Peyer's patch (tissue), 4 donors: ENCODE results near the gene PLEKHO1. TPM values are rescaled to one million over a fixed set of nuclear protein-coding genes. Genes with fewer than 3 reads are reported as not detected.
A peak's percentile ranks its signal among the peaks of the same experiment; 100 is the strongest.

Experiments used
- DNase-seq, 3 donors: peaks; one replicate each; pipeline ENCODE4 v3.0.0-alpha.2; 2017 to 2019
- H3K27ac ChIP-seq, 4 donors: fragments of 200-600 bp; sonication (generic); one replicate each; pipeline ENCODE4 v1.5.1; 2016 to 2019
- H3K27me3 ChIP-seq, 2 donors: fragments of 200-600 bp; sonication (generic); one replicate each; pipeline ENCODE4 v1.5.1; 2019
- H3K36me3 ChIP-seq, 3 donors: fragments of 200-600 bp; sonication (generic); one replicate each; pipeline ENCODE4 v1.5.1; 2016 to 2019
- H3K4me1 ChIP-seq, 4 donors: fragments of 200-600 bp; sonication (generic); one replicate each; pipeline ENCODE4 v1.5.1; 2016 to 2019
- H3K4me3 ChIP-seq, 4 donors: fragments of 200-600 bp; sonication (generic); 1 replicate in 3 of 4; 2 replicates in 1 of 4; pipeline ENCODE4 v1.5.1; 2016 to 2019; ENCODE audit warnings: mild to moderate bottlenecking in 1 of 4
- H3K9me3 ChIP-seq, 4 donors: fragments of 200-600 bp; sonication (generic); one replicate each; pipeline ENCODE4 v1.5.1; 2016 to 2019; ENCODE audit warnings: mild to moderate bottlenecking in 1 of 4
- POLR2A ChIP-seq, 2 donors: fragments of 450-650 bp; IDR thresholded peaks; one replicate each; pipeline ENCODE4 v1.5.1; 2017; ENCODE audit warnings: antibody characterized with exemption in 2 of 2, mild to moderate bottlenecking in 2 of 2, moderate library complexity in 2 of 2
- total RNA-seq, 4 donors: library from RNA; depleted of rRNA; stranded (reverse); fragments of >200 nt; gene quantifications; one replicate each; pipeline ENCODE4 v1.1.0, GENCODE V29; 2016
- TF ChIP-seq, protein P1 (sequence below), 6 experiments: fragments of 450-650 bp in 4 of 6; fragments of 200-600 bp in 2 of 6; sonication (generic) in 1 of 6; IDR thresholded peaks; one replicate each; pipeline ENCODE4 v1.5.1; 2017 to 2019; ENCODE audit warnings: antibody characterized with exemption in 6 of 6, mild to moderate bottlenecking in 3 of 6, moderate library complexity in 1 of 6

The PLEKHO1 gene
- total RNA-seq, 4 donors from 2014 or later = 12.6 to 106 (median 29.6) TPM

DNA sequence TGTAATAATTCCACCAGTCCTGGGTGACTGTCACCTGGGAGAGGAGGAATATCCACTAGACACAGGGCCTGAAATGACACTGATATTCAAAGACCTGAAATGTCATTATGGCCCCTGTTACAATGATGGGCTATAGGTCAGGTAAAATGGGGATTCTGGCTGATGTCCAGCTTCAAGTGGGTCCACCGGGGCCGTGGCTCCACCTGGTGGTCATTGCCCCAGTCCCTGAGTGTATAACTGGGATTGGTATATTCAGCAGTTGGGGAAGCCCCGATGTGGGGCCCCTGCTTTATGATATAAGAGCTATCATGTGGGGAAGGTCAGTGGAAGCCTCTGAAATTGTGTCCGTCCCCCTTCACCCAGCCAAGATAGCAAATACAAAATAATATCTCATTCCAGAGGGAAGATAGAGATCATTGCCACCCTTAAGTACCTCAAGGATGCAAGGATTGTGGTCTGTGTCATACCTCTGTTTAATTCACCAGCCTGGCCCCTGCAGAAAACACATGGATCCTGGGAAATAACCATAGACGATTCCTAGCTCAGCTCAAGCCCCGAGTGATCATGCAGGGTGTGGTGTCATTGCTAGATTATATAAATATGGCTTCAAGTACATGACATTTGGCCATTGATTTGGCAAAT is 19.4 kb downstream of the PLEKHO1 start:
- TF ChIP-seq POLR2A (IDR thresholded peaks at IDR 0.05) = no peak
- TF ChIP-seq, protein P1, sequence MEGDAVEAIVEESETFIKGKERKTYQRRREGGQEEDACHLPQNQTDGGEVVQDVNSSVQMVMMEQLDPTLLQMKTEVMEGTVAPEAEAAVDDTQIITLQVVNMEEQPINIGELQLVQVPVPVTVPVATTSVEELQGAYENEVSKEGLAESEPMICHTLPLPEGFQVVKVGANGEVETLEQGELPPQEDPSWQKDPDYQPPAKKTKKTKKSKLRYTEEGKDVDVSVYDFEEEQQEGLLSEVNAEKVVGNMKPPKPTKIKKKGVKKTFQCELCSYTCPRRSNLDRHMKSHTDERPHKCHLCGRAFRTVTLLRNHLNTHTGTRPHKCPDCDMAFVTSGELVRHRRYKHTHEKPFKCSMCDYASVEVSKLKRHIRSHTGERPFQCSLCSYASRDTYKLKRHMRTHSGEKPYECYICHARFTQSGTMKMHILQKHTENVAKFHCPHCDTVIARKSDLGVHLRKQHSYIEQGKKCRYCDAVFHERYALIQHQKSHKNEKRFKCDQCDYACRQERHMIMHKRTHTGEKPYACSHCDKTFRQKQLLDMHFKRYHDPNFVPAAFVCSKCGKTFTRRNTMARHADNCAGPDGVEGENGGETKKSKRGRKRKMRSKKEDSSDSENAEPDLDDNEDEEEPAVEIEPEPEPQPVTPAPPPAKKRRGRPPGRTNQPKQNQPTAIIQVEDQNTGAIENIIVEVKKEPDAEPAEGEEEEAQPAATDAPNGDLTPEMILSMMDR (IDR thresholded peaks at IDR 0.05) = peak; percentile 45 to 68 (median 65)
- DNase-seq = peak; percentile 72 to 87 (median 76)
- no peak overlapping the region for H3K4me3 ChIP-seq
- H3K27me3 ChIP-seq = no peaks in the 10 kb centered on the region
- no peaks in the 10 kb centered on the region for H3K36me3 ChIP-seq
- peaks cover 0 to 5% (median 1%) of the 10 kb centered on the region in 4 donors for H3K4me1 ChIP-seq
- H3K27ac ChIP-seq = no peak overlapping the region
- H3K9me3 ChIP-seq = no peaks in the 10 kb centered on the region

- no peak overlapping the region for H3K4me3 ChIP-seq
- no peaks in the 10 kb centered on the region for H3K27me3 ChIP-seq
- no peaks in the 10 kb centered on the region for H3K9me3 ChIP-seq
- TF ChIP-seq, protein P1 (IDR thresholded peaks at IDR 0.05) = no peak
- no peak for TF ChIP-seq POLR2A (IDR thresholded peaks at IDR 0.05)
- peaks cover 0 to 2% (median 0%) of the 10 kb centered on the region in 4 donors for H3K4me1 ChIP-seq
- DNase-seq = no peak
- no peaks in the 10 kb centered on the region for H3K36me3 ChIP-seq
- no peak overlapping the region for H3K27ac ChIP-seq
These were observed 22.1 kb downstream of the PLEKHO1 start for GRCh38 chr1:150171801-150172200.

- no peaks in the 10 kb centered on the region for H3K27me3 ChIP-seq
- TF ChIP-seq, protein P1 (IDR thresholded peaks at IDR 0.05) = peak in 2 of 6 experiments; percentile 7 to 11
- no peak for TF ChIP-seq POLR2A (IDR thresholded peaks at IDR 0.05)
- peak in 2 of 3 donors; percentile 70 to 76 for DNase-seq
- H3K36me3 ChIP-seq = no peaks in the 10 kb centered on the region
- no peak overlapping the region for H3K4me3 ChIP-seq
- H3K27ac ChIP-seq = peak overlapping the region in 2 of 4 donors; percentile 16 to 68
- H3K9me3 ChIP-seq = no peaks in the 10 kb centered on the region
- H3K4me1 ChIP-seq = peaks cover 0 to 8% (median 1%) of the 10 kb centered on the region in 4 donors
These were observed 23.4 kb downstream of the PLEKHO1 start for GRCh38 chr1:150173141-150173585.

DNA sequence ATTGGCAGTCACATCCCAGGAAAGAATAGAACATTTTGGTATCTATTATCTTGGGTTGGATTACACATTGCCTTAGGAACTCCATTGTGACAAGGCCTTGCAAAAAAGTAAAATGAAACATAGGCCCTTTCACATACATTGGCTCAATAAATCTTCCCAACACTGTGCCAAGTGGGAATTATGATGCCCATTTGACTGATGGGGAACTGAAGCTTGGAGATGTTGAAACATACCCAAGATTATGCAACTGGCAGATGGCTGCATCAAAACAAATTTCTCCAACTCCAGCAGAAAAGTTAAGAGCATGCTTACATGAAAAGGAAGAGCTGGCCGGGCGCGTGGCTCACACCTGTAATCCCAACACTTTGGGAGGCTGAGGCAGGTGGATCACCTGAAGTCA is 26.9 kb downstream of the PLEKHO1 start:
- H3K36me3 ChIP-seq = no peaks in the 10 kb centered on the region
- no peaks in the 10 kb centered on the region for H3K9me3 ChIP-seq
- H3K27me3 ChIP-seq = no peaks in the 10 kb centered on the region
- no peak overlapping the region for H3K4me3 ChIP-seq
- no peak overlapping the region for H3K27ac ChIP-seq
- no peak for DNase-seq
- H3K4me1 ChIP-seq = peaks cover 0 to 20% (median 0%) of the 10 kb centered on the region in 4 donors
- TF ChIP-seq, protein P1 (IDR thresholded peaks at IDR 0.05) = no peak
- no peak for TF ChIP-seq POLR2A (IDR thresholded peaks at IDR 0.05)

DNA sequence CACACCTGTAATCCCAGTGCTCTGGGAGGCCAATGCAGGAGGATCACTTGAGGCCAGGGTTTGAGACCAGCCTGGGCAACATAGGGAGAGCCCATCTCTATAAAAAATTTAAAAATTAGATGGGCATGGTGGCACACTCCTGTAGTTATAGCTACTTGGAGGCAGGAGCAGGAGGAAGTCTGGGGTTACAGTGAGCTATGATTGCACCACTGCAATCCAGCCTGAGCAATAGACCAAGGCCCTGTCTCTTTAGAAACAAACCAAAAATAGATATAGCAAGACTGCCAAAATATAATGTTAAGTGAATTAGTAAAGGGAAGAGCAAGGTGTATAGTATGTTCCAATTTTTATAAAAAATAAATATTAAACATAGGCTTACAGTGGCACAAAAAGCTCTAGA is 28.8 kb downstream of the PLEKHO1 start:
- Histone ChIP-seq H3K36me3 (no peaks in the 10 kb centered on the region), H3K27me3 (no peaks in the 10 kb centered on the region), H3K9me3 (no peaks in the 10 kb centered on the region), H3K27ac (peak overlapping the region in 2 of 4 donors; percentile 48 to 56), H3K4me1 (peaks cover 0 to 20% (median 0%) of the 10 kb centered on the region in 4 donors), H3K4me3 (no peak overlapping the region)
- no peak for TF ChIP-seq POLR2A (IDR thresholded peaks at IDR 0.05)
- TF ChIP-seq, protein P1 (IDR thresholded peaks at IDR 0.05) = no peak
- no peak for DNase-seq
